ENCODE results near the gene LNX1.

LNX1 gene

DNA sequence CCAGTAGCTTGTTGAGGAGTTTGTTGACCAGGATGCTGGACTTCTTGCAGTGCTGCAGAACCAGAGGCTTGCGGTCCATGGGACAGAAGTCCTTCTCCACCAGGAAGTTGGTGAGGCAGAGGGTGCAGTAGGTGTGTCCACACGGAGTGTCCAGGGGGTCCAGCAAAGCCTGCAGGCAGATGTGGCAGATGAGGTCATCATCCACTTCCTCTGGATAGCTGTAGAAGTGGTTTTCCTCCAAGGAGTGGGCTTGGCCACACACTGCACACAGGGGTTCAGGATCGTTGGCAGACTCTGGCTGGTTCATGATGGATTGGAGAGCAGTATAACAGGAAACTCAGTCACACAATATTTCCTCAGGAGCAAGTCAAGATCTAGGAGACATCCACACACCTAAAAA, 17.6 kb downstream of the LNX1 start:
- no peaks in the 10 kb centered on the region for H3K4me1 ChIP-seq
- no peak overlapping the region for H2AFZ ChIP-seq
- H3K36me3 ChIP-seq (ENCODE audit: control insufficient read depth, insufficient read depth, low read length): no peaks in the 10 kb centered on the region
- no peak overlapping the region for H3K4me3 ChIP-seq (ENCODE audit: low read depth, low read length)
- H3K27ac ChIP-seq: no peak overlapping the region
- H3K27me3 ChIP-seq (ENCODE audit: control insufficient read depth, insufficient read depth, low read length): no peaks in the 10 kb centered on the region
- TF ChIP-seq, protein P1, sequence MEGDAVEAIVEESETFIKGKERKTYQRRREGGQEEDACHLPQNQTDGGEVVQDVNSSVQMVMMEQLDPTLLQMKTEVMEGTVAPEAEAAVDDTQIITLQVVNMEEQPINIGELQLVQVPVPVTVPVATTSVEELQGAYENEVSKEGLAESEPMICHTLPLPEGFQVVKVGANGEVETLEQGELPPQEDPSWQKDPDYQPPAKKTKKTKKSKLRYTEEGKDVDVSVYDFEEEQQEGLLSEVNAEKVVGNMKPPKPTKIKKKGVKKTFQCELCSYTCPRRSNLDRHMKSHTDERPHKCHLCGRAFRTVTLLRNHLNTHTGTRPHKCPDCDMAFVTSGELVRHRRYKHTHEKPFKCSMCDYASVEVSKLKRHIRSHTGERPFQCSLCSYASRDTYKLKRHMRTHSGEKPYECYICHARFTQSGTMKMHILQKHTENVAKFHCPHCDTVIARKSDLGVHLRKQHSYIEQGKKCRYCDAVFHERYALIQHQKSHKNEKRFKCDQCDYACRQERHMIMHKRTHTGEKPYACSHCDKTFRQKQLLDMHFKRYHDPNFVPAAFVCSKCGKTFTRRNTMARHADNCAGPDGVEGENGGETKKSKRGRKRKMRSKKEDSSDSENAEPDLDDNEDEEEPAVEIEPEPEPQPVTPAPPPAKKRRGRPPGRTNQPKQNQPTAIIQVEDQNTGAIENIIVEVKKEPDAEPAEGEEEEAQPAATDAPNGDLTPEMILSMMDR (IDR thresholded peaks at IDR 0.05): no peak
- no peak overlapping the region for H3K4me2 ChIP-seq (ENCODE audit: low read length)
- no peaks in the 10 kb centered on the region for H3K9me3 ChIP-seq (ENCODE audit: control insufficient read depth, low read length)
- peaks cover 3% of the 10 kb centered on the region for H3K79me2 ChIP-seq
- H3K9ac ChIP-seq: no peak overlapping the region

DNA sequence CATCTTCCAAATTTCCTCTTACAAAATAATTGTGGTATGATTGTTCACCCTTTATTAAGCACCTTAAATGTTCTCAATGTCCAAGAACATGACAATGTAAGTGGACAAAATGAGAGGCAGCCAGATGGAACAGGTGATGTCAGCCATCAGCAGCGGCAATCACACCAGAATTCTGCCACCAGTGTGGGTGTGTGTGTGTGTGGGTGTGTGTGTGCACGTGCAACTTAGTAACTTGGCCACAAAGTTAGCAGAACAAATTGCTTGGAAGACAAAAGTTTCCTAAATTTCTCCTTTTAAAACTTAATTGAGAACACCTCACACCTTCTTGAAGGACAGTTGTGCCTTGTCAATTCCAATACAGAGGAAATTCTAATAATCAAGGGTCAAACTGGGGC, 18.7 kb downstream of the LNX1 start:
- H3K36me3 ChIP-seq (ENCODE audit: control insufficient read depth, insufficient read depth, low read length): no peaks in the 10 kb centered on the region
- H3K27me3 ChIP-seq (ENCODE audit: control insufficient read depth, insufficient read depth, low read length): no peaks in the 10 kb centered on the region
- no peaks in the 10 kb centered on the region for H3K9me3 ChIP-seq (ENCODE audit: control insufficient read depth, low read length)
- peaks cover 3% of the 10 kb centered on the region for H3K79me2 ChIP-seq
- H2AFZ ChIP-seq: no peak overlapping the region
- no peak overlapping the region for H3K4me3 ChIP-seq (ENCODE audit: low read depth, low read length)
- H3K4me1 ChIP-seq: no peaks in the 10 kb centered on the region
- H3K27ac ChIP-seq: no peak overlapping the region
- H3K9ac ChIP-seq: no peak overlapping the region
- TF ChIP-seq, protein P1 (IDR thresholded peaks at IDR 0.05): no peak
- H3K4me2 ChIP-seq (ENCODE audit: low read length): no peak overlapping the region

DNA sequence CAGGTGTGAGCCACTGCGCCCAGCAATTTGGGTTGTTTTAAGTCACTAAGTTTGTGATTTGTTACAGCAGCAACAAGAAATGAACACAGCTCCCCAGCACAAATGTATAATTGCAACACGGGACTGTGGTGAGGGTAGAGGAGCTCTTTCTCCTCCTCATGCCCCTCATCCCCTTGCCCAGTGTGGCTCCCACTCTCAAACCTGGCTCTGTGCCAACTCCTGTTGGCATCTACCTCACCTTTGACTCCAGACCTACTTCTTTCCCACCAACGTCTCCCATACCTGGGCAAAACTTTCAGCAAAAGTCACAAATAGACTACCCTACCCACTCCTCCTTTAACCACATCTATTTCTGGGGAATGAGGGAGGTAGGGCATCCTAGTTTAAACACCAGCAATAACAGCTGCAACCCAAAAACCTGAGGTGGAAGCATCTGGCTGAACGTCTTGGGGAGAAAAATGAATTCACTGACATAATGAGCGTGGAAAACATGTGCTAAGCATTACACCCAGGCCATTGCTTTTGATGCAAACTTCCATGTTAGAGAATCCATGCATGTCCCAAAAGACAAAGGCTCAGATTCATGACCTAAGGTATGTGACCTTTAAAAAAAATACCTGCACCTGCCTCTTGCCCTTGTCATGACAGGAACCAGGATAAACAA, 19.2 kb downstream of the LNX1 start:
- Histone ChIP-seq H3K36me3 (ENCODE audit: control insufficient read depth, insufficient read depth, low read length) (no peaks in the 10 kb centered on the region), H3K27ac (no peak overlapping the region), H3K79me2 (peaks cover 3% of the 10 kb centered on the region), H2AFZ (no peak overlapping the region), H3K27me3 (ENCODE audit: control insufficient read depth, insufficient read depth, low read length) (no peaks in the 10 kb centered on the region), H3K9ac (no peak overlapping the region), H3K9me3 (ENCODE audit: control insufficient read depth, low read length) (no peaks in the 10 kb centered on the region), H3K4me1 (no peaks in the 10 kb centered on the region), H3K4me2 (ENCODE audit: low read length) (no peak overlapping the region), H3K4me3 (ENCODE audit: low read depth, low read length) (no peak overlapping the region)
- TF ChIP-seq, protein P1 (IDR thresholded peaks at IDR 0.05): no peak

DNA sequence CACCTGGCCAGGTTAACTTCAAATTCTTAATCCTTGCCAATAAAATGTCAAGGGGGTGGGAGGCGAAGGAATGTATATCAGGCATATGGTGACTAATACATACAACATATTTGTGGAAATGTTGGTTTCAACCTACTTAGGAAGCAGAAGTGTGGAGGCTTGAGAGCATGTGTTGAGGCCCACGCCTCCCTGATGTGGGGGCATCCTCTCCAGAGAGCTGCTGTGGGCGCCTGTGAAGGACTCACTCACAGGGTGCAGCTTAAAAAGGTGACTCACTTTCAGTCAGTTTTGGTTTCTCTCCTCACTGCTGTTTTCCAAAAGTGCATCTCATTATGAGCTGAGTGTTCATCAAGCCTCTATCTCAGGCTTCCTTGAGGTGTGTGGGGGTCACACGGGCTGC, 27.5 kb downstream of the LNX1 start:
- H3K79me2 ChIP-seq: no peaks in the 10 kb centered on the region
- no peaks in the 10 kb centered on the region for H3K36me3 ChIP-seq (ENCODE audit: control insufficient read depth, insufficient read depth, low read length)
- no peaks in the 10 kb centered on the region for H3K4me1 ChIP-seq
- no peaks in the 10 kb centered on the region for H3K9me3 ChIP-seq (ENCODE audit: control insufficient read depth, low read length)
- H2AFZ ChIP-seq: no peak overlapping the region
- H3K9ac ChIP-seq: no peak overlapping the region
- H3K4me2 ChIP-seq (ENCODE audit: low read length): no peak overlapping the region
- no peak overlapping the region for H3K27ac ChIP-seq
- TF ChIP-seq, protein P1 (IDR thresholded peaks at IDR 0.05): no peak
- no peaks in the 10 kb centered on the region for H3K27me3 ChIP-seq (ENCODE audit: control insufficient read depth, insufficient read depth, low read length)
- no peak overlapping the region for H3K4me3 ChIP-seq (ENCODE audit: low read depth, low read length)

DNA sequence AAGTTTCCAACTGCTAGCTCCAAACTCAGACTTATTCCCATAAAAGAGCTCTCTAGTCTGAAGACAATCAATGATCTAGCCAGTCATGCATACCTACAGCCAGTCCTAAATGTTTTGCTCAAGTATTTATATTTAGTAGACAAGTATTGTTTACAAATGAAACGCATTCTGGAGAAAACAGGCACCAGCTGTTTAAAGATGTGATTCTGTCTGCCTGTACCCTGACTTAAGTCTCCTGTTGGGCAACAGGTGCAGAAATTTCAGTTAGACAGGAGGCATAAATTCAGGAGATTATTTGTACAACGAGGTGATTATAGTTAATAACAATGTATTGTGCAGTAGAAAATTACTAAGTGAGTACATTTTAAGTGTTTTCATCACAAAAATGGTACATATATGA, 28.9 kb downstream of the LNX1 start:
- Histone ChIP-seq H3K79me2 (no peaks in the 10 kb centered on the region), H3K9me3 (ENCODE audit: control insufficient read depth, low read length) (no peaks in the 10 kb centered on the region), H3K27me3 (ENCODE audit: control insufficient read depth, insufficient read depth, low read length) (no peaks in the 10 kb centered on the region), H3K9ac (no peak overlapping the region), H3K4me2 (ENCODE audit: low read length) (no peak overlapping the region), H3K4me3 (ENCODE audit: low read depth, low read length) (no peak overlapping the region), H3K4me1 (no peaks in the 10 kb centered on the region), H3K27ac (no peak overlapping the region), H2AFZ (no peak overlapping the region), H3K36me3 (ENCODE audit: control insufficient read depth, insufficient read depth, low read length) (no peaks in the 10 kb centered on the region)
- TF ChIP-seq, protein P1 (IDR thresholded peaks at IDR 0.05): no peak

Data from parathyroid adenoma (tissue), 2 donors.